Pancreas (tissue), 10 donors: Measurements from ENCODE around the gene IGSF3. TPM values are rescaled to one million over a fixed set of nuclear protein-coding genes. Genes with fewer than 3 reads are reported as not detected.

Experiments
- ATAC-seq, 4 donors: fragments of 200-7000 bp; cut with Tn5 transposase; one replicate each; pipeline versions ENCODE4 v1.8.0 to v1.9.1; 2020; ENCODE audit warnings: mild to moderate bottlenecking in 4 of 4, moderate library complexity in 4 of 4
- DNase-seq, 6 donors: peaks; one replicate each; pipeline ENCODE4 v3.0.0-alpha.2; 2020
- FAIRE-seq: peaks from 2 replicates; lab custom pipeline; 2012; peaks lifted over from hg19 to GRCh38; lab: Jason Lieb, UNC
- H3K27ac ChIP-seq, 4 donors: fragments of 200-600 bp; sonication (generic); 1 replicate in 3 of 4; 2 replicates in 1 of 4; pipeline versions ENCODE4 v1.5.0 to v1.8.0; 2020
- H3K27me3 ChIP-seq, 4 donors: fragments of 200-600 bp; one replicate each; pipeline ENCODE4 v1.8.0; 2021
- H3K36me3 ChIP-seq, 3 donors: fragments of 200-600 bp; sonication (generic) in 1 of 3; one replicate each; pipeline versions ENCODE4 v1.5.0 to v1.8.0; 2020 to 2021
- H3K4me1 ChIP-seq, 3 donors: fragments of 200-600 bp; one replicate each; pipeline ENCODE4 v1.8.0; 2021
- H3K4me3 ChIP-seq, 4 donors: fragments of 200-600 bp; sonication (generic) in 2 of 4; one replicate each; pipeline versions ENCODE4 v1.5.0 to v1.8.0; 2020 to 2021
- H3K9me3 ChIP-seq, 4 donors: fragments of 200-600 bp; one replicate each; pipeline ENCODE4 v1.8.0; 2021
- CTCF ChIP-seq, 4 donors: fragments of 200-600 bp; sonication (generic) in 3 of 4; IDR thresholded peaks; one replicate each; pipeline versions ENCODE4 v1.5.0 to v1.8.0; 2021; ENCODE audit warnings: antibody characterized with exemption in 4 of 4
- WGBS, 2 donors: extraction: QIAGEN DNeasy Blood & Tissue Kit; methylation state at CpG; one replicate each; pipeline ENCODE4 v1.1.7; 2013; 5-methylcytosine and 5-hydroxymethylcytosine counted together
- intact Hi-C, 3 donors: fragments of 100-400 bp; cut with DNase I; formaldehyde crosslinking; loops; one replicate each; pipeline versions ENCODE4 v1.11.1 to v1.14.2; 2022
- polyA plus RNA-seq, 2 donors: library from polyadenylated mRNA; stranded (reverse); fragments of 200-250 nt; gene quantifications; one replicate each; pipeline ENCODE4 v1.2.3, GENCODE V29; 2013
- total RNA-seq, 6 donors: library from RNA; stranded (reverse); fragmentation: NEBNext Ultra II Directional in 4 of 6; extraction: Animal tissue kit (Norgen Biotek cat#: 25700) in 4 of 6; gene quantifications; one replicate each; pipeline versions ENCODE4 v1.2.1 to v1.2.4, GENCODE V29; 2021 to 2023
- donor health status: healthy with polysubstance abuse.
- donor health status: DM: no; HTN: no; CAD: no; lungs with moderate emphysema.
- donor health status: DM: no; HTN: no; CAD: no.
- donor health status: control.
- donor health status: control.
- donor health status: Bipolar disorder and iron deficiency.
- donor health status: DM: yes; HTN: yes; CAD: no.
- donor health status: DM: no; HTN: no; CAD: no.
- donor health status: DM: no; HTN: no; CAD: no.
- donor health status: DM: yes; HTN: yes; CAD: no.

IGSF3 gene
- total and polyA plus RNA-seq, 8 donors = 1.8 to 10.5 (median 2.7) TPM

- Histone ChIP-seq H3K27me3 (no peaks in the 10 kb centered on the region), H3K9me3 (no peaks in the 10 kb centered on the region), H3K36me3 (no peaks in the 10 kb centered on the region), H3K27ac (no peak overlapping the region), H3K4me3 (no peak overlapping the region), H3K4me1 (no peaks in the 10 kb centered on the region)
- TF ChIP-seq CTCF (IDR thresholded peaks at IDR 0.05) = no peak
- DNase-seq (no peak), ATAC-seq (no peak), FAIRE-seq (no peak)
- intact Hi-C loops = no loop called here
Observed at GRCh38 chr1:116706841-116707240, 39.3 kb upstream of the IGSF3 start.

GRCh38 chr1:116706123-116706522 lies 38.6 kb upstream of the IGSF3 start:
- 53 to 63% methylated on average over 2 of the region's 2 CpGs for WGBS, 2 donors
- H3K4me1 ChIP-seq = no peaks in the 10 kb centered on the region
- FAIRE-seq (no peak), DNase-seq (no peak), ATAC-seq (no peak)
- no peaks in the 10 kb centered on the region for H3K27me3 ChIP-seq
- H3K36me3 ChIP-seq = no peaks in the 10 kb centered on the region
- no peak overlapping the region for H3K27ac ChIP-seq
- no peaks in the 10 kb centered on the region for H3K9me3 ChIP-seq
- TF ChIP-seq CTCF (IDR thresholded peaks at IDR 0.05) = no peak
- no peak overlapping the region for H3K4me3 ChIP-seq
- intact Hi-C loops = no loop called here

- TF ChIP-seq CTCF (IDR thresholded peaks at IDR 0.05) = no peak
- intact Hi-C loops = no loop called here
- no peak for DNase-seq
- no peak for ATAC-seq
- Histone ChIP-seq H3K4me1 (no peaks in the 10 kb centered on the region), H3K4me3 (no peak overlapping the region), H3K9me3 (no peaks in the 10 kb centered on the region), H3K27ac (no peak overlapping the region), H3K36me3 (no peaks in the 10 kb centered on the region), H3K27me3 (no peaks in the 10 kb centered on the region)
- no peak for FAIRE-seq
- 83 to 92% methylated on average over 3 of the region's 3 CpGs for WGBS, 2 donors
Observed at GRCh38 chr1:116704278-116704677, 36.7 kb upstream of the IGSF3 start.

GRCh38 chr1:116699605-116700004 lies 32.1 kb upstream of the IGSF3 start:
- ATAC-seq = no peak
- H3K9me3 ChIP-seq = no peaks in the 10 kb centered on the region
- intact Hi-C loops = no loop called here

GRCh38 chr1:116698244-116698595 lies 30.7 kb upstream of the IGSF3 start:
- DNase-seq (no peak), FAIRE-seq (no peak), ATAC-seq (no peak)
- H3K36me3 ChIP-seq = no peaks in the 10 kb centered on the region
- H3K27me3 ChIP-seq = no peaks in the 10 kb centered on the region
- H3K4me3 ChIP-seq = no peak overlapping the region
- no peaks in the 10 kb centered on the region for H3K4me1 ChIP-seq
- intact Hi-C loops = no loop called here
- no peak overlapping the region for H3K27ac ChIP-seq
- H3K9me3 ChIP-seq = no peaks in the 10 kb centered on the region
- WGBS, 2 donors = 69 to 77% methylated on average over 2 of the region's 2 CpGs
- no peak for TF ChIP-seq CTCF (IDR thresholded peaks at IDR 0.05)

More at GRCh38 chr1:116699605-116700004, 32.1 kb upstream of the IGSF3 start:
- H3K4me1 ChIP-seq = no peaks in the 10 kb centered on the region
- no peak overlapping the region for H3K27ac ChIP-seq
- no peak overlapping the region for H3K4me3 ChIP-seq
- no peaks in the 10 kb centered on the region for H3K36me3 ChIP-seq
- H3K27me3 ChIP-seq = no peaks in the 10 kb centered on the region
- FAIRE-seq (no peak), DNase-seq (no peak)
- no peak for TF ChIP-seq CTCF (IDR thresholded peaks at IDR 0.05)
